ENCODE data around the gene DNAJC30. TPM values are rescaled to one million over a fixed set of nuclear protein-coding genes. Genes with fewer than 3 reads are reported as not detected.

Gene DNAJC30
- total RNA-seq, 1 experiment from 2014 or later, result 15.9 TPM

GRCh38 chr7:73699370-73700068 is 16.3 kb upstream of the DNAJC30 start:
- Mint-ChIP-seq H3K36me3 (ENCODE audit: insufficient read depth, unreplicated experiment) (peaks cover 74% of the 10 kb centered on the region), H3K27ac (ENCODE audit: unreplicated experiment) (no peak overlapping the region), H3K4me1 (ENCODE audit: low read depth, unreplicated experiment) (no peaks in the 10 kb centered on the region), H3K9me3 (ENCODE audit: unreplicated experiment) (no peaks in the 10 kb centered on the region), H3K27me3 (ENCODE audit: insufficient read depth, unreplicated experiment) (no peaks in the 10 kb centered on the region), H3K4me3 (ENCODE audit: unreplicated experiment) (no peak overlapping the region)
- Histone ChIP-seq H3K9me3 (no peaks in the 10 kb centered on the region), H3K4me3 (ENCODE audit: low read depth, low read length) (no peak overlapping the region), H3K4me1 (peaks cover 12% of the 10 kb centered on the region), H3K27me3 (replicated peaks; ENCODE audit: control insufficient read depth, insufficient read depth, low read length) (no peaks in the 10 kb centered on the region), H3K36me3 (ENCODE audit: control insufficient read depth, insufficient read depth, low read length) (peaks cover 3% of the 10 kb centered on the region; the same call in 1 of the 2 replicates)
- intact Hi-C loops (cut with micrococcal nuclease; ENCODE audit: unreplicated experiment), result no loop called here
- ChIA-PET CTCF (interaction anchor here (0.6 to 2.5 kb wide), 3 partner anchors 29 to 581 kb away, joined by 3 to 8 read pairs (median 4); no protein-coding TSS in a partner anchor), POLR2A (no interaction called here)
- no TSS peak for BruUV-seq (replicated peaks)
- DNase-seq, result peak; percentile 43 to 63
- no peak for TF ChIP-seq CTCF (IDR thresholded peaks at IDR 0.05; ENCODE audit: insufficient read depth in 1 of 2, low read depth in 1 of 2, low read length in 1 of 2, severe bottlenecking in 1 of 2, unreplicated experiment in 1 of 2)

GRCh38 chr7:73698410-73698809 is 15.2 kb upstream of the DNAJC30 start:
- intact Hi-C loops (cut with micrococcal nuclease; ENCODE audit: unreplicated experiment), result no loop called here
- CTCF ChIA-PET, result no interaction called here

GRCh38 chr7:73696372-73696771 is 13.1 kb upstream of the DNAJC30 start:
- Histone ChIP-seq H3K4me1 (peaks cover 12% of the 10 kb centered on the region), H3K27me3 (replicated peaks; ENCODE audit: control insufficient read depth, insufficient read depth, low read length) (no peaks in the 10 kb centered on the region), H3K36me3 (ENCODE audit: control insufficient read depth, insufficient read depth, low read length) (peaks cover 5% of the 10 kb centered on the region), H3K4me3 (ENCODE audit: low read depth, low read length) (no peak overlapping the region), H3K9me3 (no peaks in the 10 kb centered on the region)
- H3K27me3 Mint-ChIP-seq (ENCODE audit: insufficient read depth, unreplicated experiment), result no peaks in the 10 kb centered on the region
- ChIA-PET POLR2A (no interaction called here), CTCF (no interaction called here)
- BruUV-seq (replicated peaks), result no TSS peak
- intact Hi-C loops (cut with micrococcal nuclease; ENCODE audit: unreplicated experiment), result no loop called here
- H3K36me3 Mint-ChIP-seq (ENCODE audit: insufficient read depth, unreplicated experiment), result peaks cover 67% of the 10 kb centered on the region
- no peak overlapping the region for H3K27ac Mint-ChIP-seq (ENCODE audit: unreplicated experiment)
- no peaks in the 10 kb centered on the region for H3K4me1 Mint-ChIP-seq (ENCODE audit: low read depth, unreplicated experiment)
- no peak for DNase-seq
- TF ChIP-seq CTCF (IDR thresholded peaks at IDR 0.05; ENCODE audit: insufficient read depth in 1 of 2, low read depth in 1 of 2, low read length in 1 of 2, severe bottlenecking in 1 of 2, unreplicated experiment in 1 of 2), result no peak
- no peak overlapping the region for H3K4me3 Mint-ChIP-seq (ENCODE audit: unreplicated experiment)
- no peaks in the 10 kb centered on the region for H3K9me3 Mint-ChIP-seq (ENCODE audit: unreplicated experiment)

More at GRCh38 chr7:73698410-73698809, 15.2 kb upstream of the DNAJC30 start:
- Mint-ChIP-seq H3K9me3 (ENCODE audit: unreplicated experiment) (no peaks in the 10 kb centered on the region), H3K4me1 (ENCODE audit: low read depth, unreplicated experiment) (no peaks in the 10 kb centered on the region), H3K4me3 (ENCODE audit: unreplicated experiment) (no peak overlapping the region), H3K36me3 (ENCODE audit: insufficient read depth, unreplicated experiment) (peaks cover 72% of the 10 kb centered on the region), H3K27ac (ENCODE audit: unreplicated experiment) (peak overlapping the region; percentile 10), H3K27me3 (ENCODE audit: insufficient read depth, unreplicated experiment) (no peaks in the 10 kb centered on the region)
- DNase-seq, result no peak
- Histone ChIP-seq H3K36me3 (ENCODE audit: control insufficient read depth, insufficient read depth, low read length) (peaks cover 4% of the 10 kb centered on the region), H3K27me3 (replicated peaks; ENCODE audit: control insufficient read depth, insufficient read depth, low read length) (no peaks in the 10 kb centered on the region), H3K9me3 (no peaks in the 10 kb centered on the region), H3K4me3 (ENCODE audit: low read depth, low read length) (no peak overlapping the region), H3K4me1 (peaks cover 12% of the 10 kb centered on the region)
- BruUV-seq (replicated peaks), result no TSS peak
- POLR2A ChIA-PET, result interaction anchor here (0.6 to 1.1 kb wide), 3 partner anchors 21 to 112 kb away, joined by 4 to 5 read pairs (median 5); partner anchors contain the start of gene STX1A
- no peak for TF ChIP-seq CTCF (IDR thresholded peaks at IDR 0.05; ENCODE audit: insufficient read depth in 1 of 2, low read depth in 1 of 2, low read length in 1 of 2, severe bottlenecking in 1 of 2, unreplicated experiment in 1 of 2)
